Measurements from ENCODE around the gene RBFOX2.

RBFOX2 gene

GRCh38 chr22:35894937-35895708 lies 133.5 kb downstream of the RBFOX2 start:
- H3K27me3 ChIP-seq (ENCODE audit: control insufficient read depth, insufficient read depth, low read length): no peaks in the 10 kb centered on the region
- H3K27ac ChIP-seq (ENCODE audit: low read depth, low read length): peak overlapping the region; percentile 85
- no peaks in the 10 kb centered on the region for H3K36me3 ChIP-seq (ENCODE audit: control insufficient read depth, insufficient read depth, low read length)
- H3K9ac ChIP-seq (ENCODE audit: low read length): no peak overlapping the region
- H3K4me3 ChIP-seq (ENCODE audit: low read length): peak overlapping the region; percentile 47
- peaks cover 22% of the 10 kb centered on the region for H3K4me1 ChIP-seq (ENCODE audit: control insufficient read depth, insufficient read depth, low read length)

- H3K4me1 ChIP-seq (ENCODE audit: control insufficient read depth, insufficient read depth, low read length): peaks cover 22% of the 10 kb centered on the region
- H3K4me3 ChIP-seq (ENCODE audit: low read length): peak overlapping the region; percentile 47
- H3K9ac ChIP-seq (ENCODE audit: low read length): no peak overlapping the region
- H3K27me3 ChIP-seq (ENCODE audit: control insufficient read depth, insufficient read depth, low read length): no peaks in the 10 kb centered on the region
- H3K27ac ChIP-seq (ENCODE audit: low read depth, low read length): peak overlapping the region; percentile 85
- H3K36me3 ChIP-seq (ENCODE audit: control insufficient read depth, insufficient read depth, low read length): no peaks in the 10 kb centered on the region
Measured at GRCh38 chr22:35894464-35894878, 134.2 kb downstream of the RBFOX2 start.

- no peak overlapping the region for H3K9ac ChIP-seq (ENCODE audit: low read length)
- H3K27me3 ChIP-seq (ENCODE audit: control insufficient read depth, insufficient read depth, low read length): no peaks in the 10 kb centered on the region
- peak overlapping the region; percentile 51 for H3K4me3 ChIP-seq (ENCODE audit: low read length)
- no peaks in the 10 kb centered on the region for H3K36me3 ChIP-seq (ENCODE audit: control insufficient read depth, insufficient read depth, low read length)
- H3K4me1 ChIP-seq (ENCODE audit: control insufficient read depth, insufficient read depth, low read length): peaks cover 22% of the 10 kb centered on the region
- H3K27ac ChIP-seq (ENCODE audit: low read depth, low read length): peak overlapping the region; percentile 85
Measured at GRCh38 chr22:35893698-35894097, 134.9 kb downstream of the RBFOX2 start.

GRCh38 chr22:35892192-35892591 lies 136.4 kb downstream of the RBFOX2 start:
- Histone ChIP-seq H3K4me1 (ENCODE audit: control insufficient read depth, insufficient read depth, low read length) (peaks cover 25% of the 10 kb centered on the region), H3K36me3 (ENCODE audit: control insufficient read depth, insufficient read depth, low read length) (no peaks in the 10 kb centered on the region), H3K9ac (ENCODE audit: low read length) (no peak overlapping the region), H3K4me3 (ENCODE audit: low read length) (peak overlapping the region; percentile 31), H3K27me3 (ENCODE audit: control insufficient read depth, insufficient read depth, low read length) (no peaks in the 10 kb centered on the region), H3K27ac (ENCODE audit: low read depth, low read length) (peak overlapping the region; percentile 85)

- H3K4me3 ChIP-seq (ENCODE audit: low read length): no peak overlapping the region
- no peaks in the 10 kb centered on the region for H3K27me3 ChIP-seq (ENCODE audit: control insufficient read depth, insufficient read depth, low read length)
- H3K27ac ChIP-seq (ENCODE audit: low read depth, low read length): peak overlapping the region; percentile 85
- H3K9ac ChIP-seq (ENCODE audit: low read length): no peak overlapping the region
- H3K4me1 ChIP-seq (ENCODE audit: control insufficient read depth, insufficient read depth, low read length): peaks cover 32% of the 10 kb centered on the region
- no peaks in the 10 kb centered on the region for H3K36me3 ChIP-seq (ENCODE audit: control insufficient read depth, insufficient read depth, low read length)
Measured at GRCh38 chr22:35891442-35891841, 137.2 kb downstream of the RBFOX2 start.

- no peaks in the 10 kb centered on the region for H3K36me3 ChIP-seq (ENCODE audit: control insufficient read depth, insufficient read depth, low read length)
- no peak overlapping the region for H3K9ac ChIP-seq (ENCODE audit: low read length)
- no peak overlapping the region for H3K27ac ChIP-seq (ENCODE audit: low read depth, low read length)
- peaks cover 21% of the 10 kb centered on the region for H3K4me1 ChIP-seq (ENCODE audit: control insufficient read depth, insufficient read depth, low read length)
- H3K27me3 ChIP-seq (ENCODE audit: control insufficient read depth, insufficient read depth, low read length): no peaks in the 10 kb centered on the region
- no peak overlapping the region for H3K4me3 ChIP-seq (ENCODE audit: low read length)
Measured at GRCh38 chr22:35889071-35889470, 139.6 kb downstream of the RBFOX2 start.

- Histone ChIP-seq H3K27me3 (ENCODE audit: control insufficient read depth, insufficient read depth, low read length) (no peaks in the 10 kb centered on the region), H3K36me3 (ENCODE audit: control insufficient read depth, insufficient read depth, low read length) (no peaks in the 10 kb centered on the region), H3K9ac (ENCODE audit: low read length) (no peak overlapping the region), H3K27ac (ENCODE audit: low read depth, low read length) (no peak overlapping the region), H3K4me3 (ENCODE audit: low read length) (no peak overlapping the region), H3K4me1 (ENCODE audit: control insufficient read depth, insufficient read depth, low read length) (peaks cover 21% of the 10 kb centered on the region)
Measured at GRCh38 chr22:35888181-35888870, 140.3 kb downstream of the RBFOX2 start.

- no peaks in the 10 kb centered on the region for H3K36me3 ChIP-seq (ENCODE audit: control insufficient read depth, insufficient read depth, low read length)
- no peak overlapping the region for H3K27ac ChIP-seq (ENCODE audit: low read depth, low read length)
- H3K4me1 ChIP-seq (ENCODE audit: control insufficient read depth, insufficient read depth, low read length): peaks cover 27% of the 10 kb centered on the region
- H3K9ac ChIP-seq (ENCODE audit: low read length): no peak overlapping the region
- no peaks in the 10 kb centered on the region for H3K27me3 ChIP-seq (ENCODE audit: control insufficient read depth, insufficient read depth, low read length)
- no peak overlapping the region for H3K4me3 ChIP-seq (ENCODE audit: low read length)
Measured at GRCh38 chr22:35887296-35887875, 141.2 kb downstream of the RBFOX2 start.

GRCh38 chr22:35886309-35886708 lies 142.3 kb downstream of the RBFOX2 start:
- H3K4me1 ChIP-seq (ENCODE audit: control insufficient read depth, insufficient read depth, low read length): peaks cover 30% of the 10 kb centered on the region
- H3K27me3 ChIP-seq (ENCODE audit: control insufficient read depth, insufficient read depth, low read length): no peaks in the 10 kb centered on the region
- peak overlapping the region; percentile 38 for H3K27ac ChIP-seq (ENCODE audit: low read depth, low read length)

GRCh38 chr22:35884529-35884928 lies 144.1 kb downstream of the RBFOX2 start:
- H3K9ac ChIP-seq (ENCODE audit: low read length): no peak overlapping the region
- no peaks in the 10 kb centered on the region for H3K27me3 ChIP-seq (ENCODE audit: control insufficient read depth, insufficient read depth, low read length)
- H3K36me3 ChIP-seq (ENCODE audit: control insufficient read depth, insufficient read depth, low read length): no peaks in the 10 kb centered on the region
- H3K27ac ChIP-seq (ENCODE audit: low read depth, low read length): no peak overlapping the region
- H3K4me3 ChIP-seq (ENCODE audit: low read length): no peak overlapping the region
- H3K4me1 ChIP-seq (ENCODE audit: control insufficient read depth, insufficient read depth, low read length): peaks cover 30% of the 10 kb centered on the region

More at GRCh38 chr22:35886309-35886708, 142.3 kb downstream of the RBFOX2 start:
- Histone ChIP-seq H3K9ac (ENCODE audit: low read length) (no peak overlapping the region), H3K36me3 (ENCODE audit: control insufficient read depth, insufficient read depth, low read length) (no peaks in the 10 kb centered on the region), H3K4me3 (ENCODE audit: low read length) (no peak overlapping the region)

GRCh38 chr22:35883031-35883620 lies 145.5 kb downstream of the RBFOX2 start:
- Histone ChIP-seq H3K27ac (ENCODE audit: low read depth, low read length) (peak overlapping the region; percentile 25), H3K9ac (ENCODE audit: low read length) (no peak overlapping the region), H3K4me3 (ENCODE audit: low read length) (no peak overlapping the region), H3K4me1 (ENCODE audit: control insufficient read depth, insufficient read depth, low read length) (peaks cover 30% of the 10 kb centered on the region), H3K36me3 (ENCODE audit: control insufficient read depth, insufficient read depth, low read length) (no peaks in the 10 kb centered on the region), H3K27me3 (ENCODE audit: control insufficient read depth, insufficient read depth, low read length) (no peaks in the 10 kb centered on the region)
